IMR-90 (cell line): Measurements from ENCODE around the gene RTL9.

Source experiments
- BHLHE40 ChIP-seq: fragments of 150-350 bp; IDR thresholded peaks from 2 replicates; pipeline ENCODE4 v1.6.1; 2016; ENCODE audit warnings: mild to moderate bottlenecking, low read depth, low read length
- CEBPB ChIP-seq: IDR thresholded peaks from 2 replicates; pipeline ENCODE4 v1.6.1; 2012; ENCODE audit warnings: low read depth, low read length, improper control_type of control experiment
- CTCF ChIP-seq: conservative IDR thresholded peaks from 2 replicates; pipeline ENCODE4 v1.5.1; 2012; ENCODE audit warnings: mild to moderate bottlenecking, low read depth, low read length, improper control_type of control experiment
- ELK1 ChIP-seq: fragments of 150-350 bp; IDR thresholded peaks from 2 replicates; pipeline ENCODE4 v1.6.1; 2016; ENCODE audit warnings: low read depth, mild to moderate bottlenecking, low read length, moderate library complexity, borderline replicate concordance
- FOS ChIP-seq: fragments of 150-350 bp; IDR thresholded peaks from 2 replicates; pipeline ENCODE4 v1.6.1; 2016; ENCODE audit warnings: low read depth, low read length
- MAFK ChIP-seq: IDR thresholded peaks from 2 replicates; pipeline ENCODE4 v1.6.1; 2012; ENCODE audit warnings: low read depth, low read length, improper control_type of control experiment
- MXI1 ChIP-seq: IDR thresholded peaks from 2 replicates; pipeline ENCODE4 v1.6.1; 2012; ENCODE audit warnings: low read depth, mild to moderate bottlenecking, low read length, moderate library complexity, borderline replicate concordance
- NFE2L2 ChIP-seq: fragments of 150-350 bp; IDR thresholded peaks from 2 replicates; pipeline ENCODE4 v1.6.1; 2016; ENCODE audit warnings: low read depth, mild to moderate bottlenecking, low read length
- POLR2A ChIP-seq: IDR thresholded peaks from 2 replicates; pipeline ENCODE4 v1.6.1; 2012; ENCODE audit warnings: mild to moderate bottlenecking, low read depth, low read length
- RAD21 ChIP-seq: IDR thresholded peaks from 2 replicates; pipeline ENCODE4 v1.6.1; 2012; ENCODE audit warnings: low read length, improper control_type of control experiment
- RCOR1 ChIP-seq: IDR thresholded peaks from 2 replicates; pipeline ENCODE4 v1.6.1; 2012; ENCODE audit warnings: mild to moderate bottlenecking, low read length, improper control_type of control experiment; ENCODE audit not compliant: insufficient replicate concordance
- RFX5 ChIP-seq: IDR thresholded peaks from 2 replicates; pipeline ENCODE4 v1.8.0; 2012; ENCODE audit warnings: low read depth, mild to moderate bottlenecking, low read length, moderate library complexity
- SMC3 ChIP-seq: fragments of 150-350 bp; IDR thresholded peaks from 2 replicates; pipeline ENCODE4 v1.6.1; 2016; ENCODE audit warnings: low read depth, mild to moderate bottlenecking, antibody characterized with exemption, low read length, moderate library complexity
- TF ChIP-seq, protein P1 (sequence below): fragments of 150-350 bp; IDR thresholded peaks from 2 replicates; pipeline ENCODE4 v1.6.1; 2017; ENCODE audit warnings: mild to moderate bottlenecking, antibody characterized with exemption, low read length, low read depth

DNA sequence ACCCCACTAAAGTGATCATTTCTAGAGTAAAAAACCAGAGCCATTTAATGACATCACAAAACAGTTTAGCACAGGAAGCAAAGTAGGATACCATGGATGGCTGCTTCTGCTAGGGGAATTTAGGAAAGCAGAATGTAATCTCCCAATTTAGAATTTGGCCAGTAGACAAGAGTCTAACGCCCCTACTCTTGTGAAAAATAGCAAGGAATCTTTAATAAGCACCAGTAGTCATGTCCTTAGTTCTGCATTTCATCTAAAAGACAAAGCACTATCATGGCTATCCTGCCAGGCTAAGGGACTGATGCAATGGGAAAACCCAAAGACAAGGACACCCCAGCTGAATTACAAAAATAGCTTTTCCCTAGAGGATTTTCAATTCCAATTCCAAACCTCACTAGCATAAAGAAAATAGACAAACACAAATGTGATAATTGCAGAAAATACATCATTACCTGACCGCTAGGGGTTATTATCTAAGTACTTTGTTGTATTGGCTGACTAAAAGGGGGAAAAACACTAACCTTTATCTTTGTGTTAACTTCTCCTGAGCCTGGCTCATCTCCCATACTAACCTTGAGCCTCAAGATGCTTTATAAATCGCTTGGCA lies 38.2 kb upstream of the RTL9 start:
- TF ChIP-seq CTCF = no peak
- TF ChIP-seq RFX5 = no peak
- no peak for TF ChIP-seq POLR2A
- no peak for TF ChIP-seq RCOR1
- no peak for TF ChIP-seq MAFK
- TF ChIP-seq, protein P1, sequence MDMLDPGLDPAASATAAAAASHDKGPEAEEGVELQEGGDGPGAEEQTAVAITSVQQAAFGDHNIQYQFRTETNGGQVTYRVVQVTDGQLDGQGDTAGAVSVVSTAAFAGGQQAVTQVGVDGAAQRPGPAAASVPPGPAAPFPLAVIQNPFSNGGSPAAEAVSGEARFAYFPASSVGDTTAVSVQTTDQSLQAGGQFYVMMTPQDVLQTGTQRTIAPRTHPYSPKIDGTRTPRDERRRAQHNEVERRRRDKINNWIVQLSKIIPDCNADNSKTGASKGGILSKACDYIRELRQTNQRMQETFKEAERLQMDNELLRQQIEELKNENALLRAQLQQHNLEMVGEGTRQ = no peak
- TF ChIP-seq MXI1 = no peak
- TF ChIP-seq SMC3 = no peak
- TF ChIP-seq ELK1 = no peak
- no peak for TF ChIP-seq FOS
- TF ChIP-seq NFE2L2 = no peak
- no peak for TF ChIP-seq RAD21
- no peak for TF ChIP-seq CEBPB
- TF ChIP-seq BHLHE40 = no peak
